HG03460 (cell line): ENCODE data around the gene COL9A2.
A peak's percentile ranks its signal among the peaks of the same experiment; 100 is the strongest.

Source experiments
- ATAC-seq: cut with Tn5 transposase; IDR thresholded peaks from one replicate; pipeline ENCODE4 v1.9.1; 2021; ENCODE audit not compliant: unreplicated experiment

COL9A2 gene

DNA sequence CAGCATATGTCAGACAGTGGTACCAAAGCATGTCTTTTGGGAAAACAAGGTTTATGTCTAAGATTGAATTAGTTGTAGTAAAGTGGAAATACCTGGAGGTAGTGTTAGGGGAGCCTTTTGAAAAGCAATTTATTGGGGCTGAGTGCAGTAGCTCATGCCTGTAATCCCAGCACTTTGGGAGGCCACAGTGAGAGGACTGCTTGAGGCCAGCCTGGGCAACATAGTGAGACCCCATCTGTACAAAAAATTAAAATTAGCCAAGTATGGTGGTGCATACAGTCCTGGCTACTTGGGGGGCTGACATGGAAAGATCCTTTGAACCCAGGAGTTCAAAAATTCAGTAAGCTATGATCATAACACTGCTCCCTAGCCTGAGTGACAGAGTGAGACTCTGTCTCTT lies 51.8 kb downstream of the COL9A2 start:
- no peak for ATAC-seq

DNA sequence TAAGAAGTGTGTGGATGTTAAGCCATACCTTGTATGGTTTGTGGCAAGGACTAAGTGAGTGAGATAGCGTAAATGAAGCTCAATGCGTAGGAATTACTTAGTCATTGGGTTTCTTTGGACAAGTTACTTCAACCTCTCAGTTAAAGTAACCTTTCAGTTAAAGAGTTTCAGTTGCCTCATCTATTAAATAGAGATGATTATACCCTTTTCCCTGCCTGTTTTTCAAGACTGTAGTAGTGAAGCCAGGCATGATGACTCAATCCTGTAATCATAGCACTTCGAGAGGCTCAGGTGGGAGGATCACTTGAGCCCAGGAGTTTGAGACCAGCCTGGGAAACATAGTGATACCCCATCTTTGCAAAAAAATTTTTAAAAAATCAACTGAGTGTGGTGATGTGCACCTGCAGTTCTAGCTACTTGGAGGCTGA lies 52.7 kb downstream of the COL9A2 start:
- no peak for ATAC-seq

DNA sequence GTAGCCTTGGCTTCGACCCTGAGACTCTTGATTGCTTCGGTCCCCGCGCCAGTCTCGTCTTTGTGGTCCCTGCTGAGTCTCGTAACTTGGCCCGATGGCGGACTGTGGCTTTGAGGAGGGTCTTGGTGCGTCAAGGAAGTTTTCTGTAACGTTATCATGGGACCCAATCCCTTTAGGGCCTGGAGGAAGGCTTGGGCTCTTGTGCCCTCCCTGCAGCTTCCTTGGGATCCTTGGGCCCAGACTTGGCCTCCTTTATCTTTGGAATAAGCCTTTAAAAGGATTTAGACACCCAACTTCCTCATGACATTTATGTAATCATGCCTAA lies 58.7 kb downstream of the COL9A2 start:
- ATAC-seq: no peak

DNA sequence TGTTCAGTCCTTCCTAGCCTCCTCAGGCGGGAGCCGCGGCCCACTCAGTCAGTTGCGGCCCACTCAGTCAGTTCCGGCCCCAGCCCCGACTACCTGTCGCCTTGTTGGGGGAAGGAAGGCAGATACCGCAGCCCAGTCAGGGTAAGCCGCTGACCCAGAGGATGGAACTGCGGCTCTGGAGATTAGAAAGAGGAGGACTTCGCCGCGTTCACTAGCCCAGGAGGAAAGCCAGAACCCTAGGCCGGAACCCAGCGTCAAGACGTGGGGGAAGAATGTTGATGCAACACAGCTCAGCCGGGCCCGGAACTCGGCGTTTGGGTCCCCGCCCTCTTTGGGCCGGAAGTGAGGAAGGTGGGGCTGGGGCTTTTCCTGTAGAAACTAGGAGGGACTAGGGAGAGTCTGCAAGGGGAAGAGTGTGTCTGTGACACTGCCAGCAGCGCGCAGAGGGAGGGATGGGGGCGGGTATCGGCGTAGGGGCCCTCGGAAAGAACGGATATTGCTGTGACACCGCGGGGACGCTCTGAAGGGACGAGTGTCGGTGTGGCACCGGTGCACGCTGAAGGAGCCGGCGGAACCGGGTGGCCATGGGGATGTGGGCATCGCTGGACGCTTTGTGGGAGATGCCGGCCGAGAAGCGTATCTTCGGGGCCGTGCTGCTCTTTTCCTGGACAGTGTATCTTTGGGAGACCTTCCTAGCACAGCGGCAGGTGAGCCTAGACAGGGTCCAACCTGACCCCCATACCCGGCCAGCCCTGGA lies 59.2 kb downstream of the COL9A2 start, which contains the start of gene ZMPSTE24:
Gene ZMPSTE24 (plus strand): TSS at position 549 of the 757 bp plus-strand sequence. CDS start 36 bp downstream, at position 585.
- peak; percentile 91 for ATAC-seq

DNA sequence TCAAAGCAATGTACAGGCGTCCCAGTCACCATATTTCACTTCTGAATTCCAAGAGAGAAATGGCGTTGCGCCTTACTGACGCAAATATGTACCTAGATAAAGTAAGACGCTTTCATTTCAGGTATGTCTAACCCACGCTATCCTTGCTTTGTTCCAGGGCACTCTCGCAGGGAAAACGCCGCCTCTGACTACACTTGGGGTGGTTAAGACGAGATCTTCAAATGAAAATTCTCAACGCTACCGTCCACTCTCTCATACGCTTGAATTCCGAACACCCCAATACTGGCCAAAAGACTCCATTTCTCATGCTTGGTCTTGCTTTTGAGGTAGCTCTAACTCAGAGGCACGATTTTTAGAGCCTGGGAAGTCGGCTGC lies 59.8 kb downstream of the COL9A2 start:
- no peak for ATAC-seq

DNA sequence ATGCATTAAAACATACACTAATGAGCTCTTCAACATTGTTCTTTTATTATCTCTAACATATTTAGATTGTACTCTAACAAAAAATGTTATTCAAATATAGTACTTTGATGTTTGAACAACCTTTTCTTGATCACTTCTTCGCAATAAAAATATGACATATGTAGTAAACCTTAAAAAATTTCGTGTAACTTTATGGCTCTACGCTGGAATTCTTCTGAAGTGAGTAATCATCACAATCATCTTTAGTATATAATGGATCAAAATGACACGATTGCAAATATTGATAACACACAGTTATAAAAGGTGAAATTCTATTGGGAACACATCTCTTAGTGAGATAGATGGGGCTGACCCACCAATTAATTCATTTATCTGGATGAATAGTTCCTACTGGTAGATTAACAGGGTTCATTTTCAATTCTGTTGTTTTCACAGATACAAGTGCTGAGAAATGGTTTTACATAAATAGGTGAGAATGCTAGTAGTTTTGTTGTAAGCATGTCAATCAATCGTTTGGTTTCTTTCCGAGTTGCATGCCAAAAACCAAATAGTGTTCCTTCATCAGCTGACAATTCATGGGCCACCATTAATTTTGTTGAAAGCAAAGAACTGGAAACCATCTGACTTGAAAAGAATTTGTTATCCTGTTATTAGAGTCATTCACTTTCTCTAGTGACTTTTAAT lies 60.5 kb downstream of the COL9A2 start:
- no peak for ATAC-seq

DNA sequence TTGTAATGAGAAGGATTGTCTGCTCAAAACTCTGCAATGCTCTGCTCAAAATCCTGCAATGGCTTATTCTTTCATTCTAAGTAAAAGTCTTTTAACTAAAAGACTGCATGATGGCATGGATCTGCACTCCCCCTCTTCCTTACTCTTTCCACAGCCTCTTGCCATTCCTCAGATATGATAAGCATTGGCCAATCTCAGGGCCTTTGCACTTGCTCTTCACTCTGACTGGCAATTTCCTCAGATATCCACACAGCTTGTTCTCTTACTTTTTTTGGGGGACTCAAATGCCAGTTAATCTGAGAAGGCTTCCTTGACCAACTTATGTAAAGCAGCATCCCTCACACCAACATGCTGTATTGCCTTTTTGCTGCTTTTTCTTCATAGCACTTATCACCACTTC lies 61.9 kb downstream of the COL9A2 start:
- ATAC-seq: no peak

DNA sequence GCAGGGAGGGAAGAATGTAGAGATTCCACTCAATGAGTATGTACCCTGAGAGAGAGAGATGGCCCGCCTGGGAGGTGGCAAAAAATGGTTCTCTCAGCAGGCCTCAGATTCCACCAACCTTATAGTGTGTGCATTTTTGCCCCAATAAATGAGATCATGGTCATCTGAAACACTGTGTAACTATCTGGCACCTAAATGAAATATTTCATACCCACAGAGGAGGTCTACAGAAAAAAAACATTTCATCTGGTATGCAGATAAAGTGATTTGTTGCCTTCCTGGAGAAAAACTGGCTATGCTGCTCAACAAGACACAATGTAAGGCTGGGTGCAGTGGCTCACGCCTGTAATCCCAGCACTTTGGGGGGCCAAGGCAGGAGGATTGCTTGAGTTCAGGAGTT lies 64.5 kb downstream of the COL9A2 start:
- ATAC-seq: no peak

DNA sequence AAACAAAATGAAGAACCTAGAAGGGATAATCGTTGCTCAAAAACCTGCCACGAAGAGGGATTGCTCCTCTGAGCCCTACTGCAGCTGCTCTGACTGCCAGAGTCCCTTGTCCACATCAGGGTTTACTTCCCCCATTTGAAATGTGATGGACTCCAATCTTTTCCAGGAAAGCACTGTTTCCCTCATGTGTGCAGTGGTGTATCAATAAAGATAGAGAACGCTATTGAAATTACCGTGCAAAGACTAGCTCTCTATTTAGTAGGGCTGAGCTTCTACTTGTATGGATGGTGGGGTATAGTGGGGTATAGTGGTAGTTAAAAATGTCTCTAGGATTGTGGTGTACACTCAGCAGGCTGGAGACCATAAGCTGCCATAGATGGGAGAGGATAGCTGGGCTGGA lies 65.6 kb downstream of the COL9A2 start:
- ATAC-seq: no peak
